Activated CD4-positive, alpha-beta T cell treated with anti-CD3 and anti-CD28 coated beads for 1 hour (primary cell): ENCODE results near the gene CCL11.

Source experiments
- DNase-seq: peaks from one replicate; pipeline ENCODE4 v3.0.0-alpha.2; 2020

CCL11 gene

DNA sequence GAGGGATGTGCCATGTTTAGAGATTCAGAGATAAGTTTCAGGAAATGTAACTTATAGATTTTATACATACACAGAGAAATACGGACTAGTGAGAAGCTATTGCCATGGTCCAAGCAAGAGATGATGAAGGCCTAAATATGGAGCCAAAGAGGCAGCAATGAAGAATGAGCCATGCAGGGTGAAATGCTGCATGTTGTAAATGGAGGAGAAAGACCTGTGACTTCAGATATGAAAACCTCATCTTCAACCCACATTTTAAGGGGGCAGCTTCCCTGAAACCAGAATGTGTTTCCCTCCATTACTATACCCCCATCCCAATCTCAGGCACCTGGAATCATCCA, 27.6 kb upstream of the CCL11 start:
- DNase-seq = no peak

DNA sequence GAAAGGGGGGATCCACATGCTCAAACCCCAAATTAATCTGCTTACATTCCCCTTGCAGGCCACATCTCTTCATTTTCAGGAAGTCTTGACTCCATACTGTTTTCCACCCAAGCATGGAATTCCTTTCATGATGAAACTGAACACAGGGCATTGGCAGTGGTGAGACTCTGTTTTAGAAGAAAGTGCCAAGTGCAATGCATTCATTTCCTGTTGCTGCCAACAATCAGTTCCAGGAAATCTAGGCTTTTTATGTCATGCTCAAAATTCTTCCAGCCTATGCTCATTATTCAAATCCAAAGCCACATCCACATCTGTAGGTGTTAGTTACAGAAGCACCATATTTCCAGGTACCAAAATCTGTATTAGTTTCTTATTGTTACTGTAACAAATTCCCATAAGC, 26.4 kb upstream of the CCL11 start:
- no peak for DNase-seq

DNA sequence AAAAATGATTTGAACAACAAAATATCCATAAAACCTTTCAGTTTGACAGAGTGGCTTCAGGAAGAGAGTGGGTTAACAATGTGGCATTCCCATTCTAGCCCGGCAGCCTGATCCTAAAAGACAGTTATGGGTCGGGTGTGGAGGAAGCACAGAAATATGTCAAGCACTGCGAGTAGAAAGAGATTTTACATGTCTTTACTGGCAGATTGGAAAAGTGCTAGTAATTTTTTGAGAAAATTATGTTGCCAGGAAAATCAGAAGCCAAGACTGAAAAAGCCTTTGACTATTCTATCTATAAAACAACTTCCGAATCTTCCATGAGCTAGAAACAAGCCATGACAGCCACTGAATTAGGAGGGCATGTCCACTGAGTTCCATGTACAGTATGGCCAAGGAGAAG, 24.7 kb upstream of the CCL11 start:
- no peak for DNase-seq

DNA sequence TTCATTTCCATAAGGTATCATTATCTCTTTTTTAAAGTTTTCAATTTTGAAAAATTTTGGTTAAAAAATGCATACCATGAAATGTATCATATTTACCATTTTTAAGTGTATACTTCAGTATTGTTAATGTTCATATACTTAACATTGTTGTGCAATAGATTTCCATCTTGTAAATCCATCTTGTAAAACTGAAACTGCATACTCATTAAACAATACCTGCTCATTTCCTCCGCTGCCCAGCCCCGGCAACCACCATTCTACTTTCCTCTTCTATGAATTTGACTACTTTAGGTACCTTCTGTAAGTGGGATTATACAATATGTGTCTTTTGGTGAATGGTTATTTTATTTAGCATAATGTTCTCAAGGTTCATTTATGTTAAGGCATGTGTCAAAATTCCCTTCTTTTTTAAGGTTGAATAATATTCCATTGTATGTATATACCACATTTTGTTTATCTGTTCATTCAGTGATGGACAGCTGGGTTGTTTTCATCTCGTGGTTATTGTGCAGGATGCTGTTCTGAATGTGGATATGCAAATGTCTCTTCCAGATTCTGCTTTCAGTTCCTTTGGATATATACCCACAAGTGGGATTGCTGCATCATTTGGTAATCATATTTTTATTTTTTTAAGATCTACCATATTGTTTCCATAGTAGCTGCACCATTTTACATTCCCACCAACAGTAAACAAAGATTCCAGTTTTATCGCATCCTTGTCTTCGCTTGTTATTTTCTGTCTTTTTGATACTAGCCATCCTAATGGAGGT, 23.8 kb upstream of the CCL11 start:
- DNase-seq = no peak

DNA sequence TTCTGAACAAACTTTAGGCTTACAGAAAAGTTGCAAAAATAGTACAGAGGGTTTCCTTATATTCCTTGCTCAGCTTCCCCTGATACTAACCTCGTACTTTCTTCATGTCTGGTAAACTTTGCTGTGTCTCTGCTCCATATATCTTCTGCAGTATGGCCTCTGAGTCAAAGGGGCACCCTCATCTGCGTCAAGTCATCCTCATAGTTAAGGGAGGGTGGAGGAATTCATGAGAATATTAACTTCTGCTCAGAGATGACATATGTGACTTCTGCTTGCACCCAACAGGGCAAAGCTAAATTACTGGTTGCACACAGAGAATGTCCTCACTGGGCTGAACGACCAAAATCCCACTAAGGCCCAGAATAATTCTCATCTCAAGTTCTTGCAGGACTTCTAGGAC, 19.8 kb upstream of the CCL11 start:
- DNase-seq = no peak

DNA sequence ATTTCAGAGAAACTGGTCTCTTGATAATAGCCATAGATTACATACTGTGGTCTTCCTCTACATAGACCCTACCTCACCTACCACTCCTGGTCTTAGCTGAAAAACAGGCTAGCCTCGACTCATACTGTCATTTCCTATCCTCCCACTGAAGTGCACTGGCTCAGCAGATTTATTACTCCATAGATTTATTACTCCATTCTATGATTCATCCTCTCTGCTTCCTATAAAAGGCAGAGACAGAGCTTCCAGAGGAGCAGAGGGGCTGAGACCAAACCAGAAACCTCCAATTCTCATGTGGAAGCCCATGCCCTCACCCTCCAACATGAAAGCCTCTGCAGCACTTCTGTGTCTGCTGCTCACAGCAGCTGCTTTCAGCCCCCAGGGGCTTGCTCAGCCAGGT, 15.6 kb upstream of the CCL11 start, which contains the start of gene CCL7:
CCL7 (plus strand) TSS at position 253 of the 400 bp plus-strand sequence; CDS start at position 323, 70 bp downstream.
- no peak for DNase-seq

DNA sequence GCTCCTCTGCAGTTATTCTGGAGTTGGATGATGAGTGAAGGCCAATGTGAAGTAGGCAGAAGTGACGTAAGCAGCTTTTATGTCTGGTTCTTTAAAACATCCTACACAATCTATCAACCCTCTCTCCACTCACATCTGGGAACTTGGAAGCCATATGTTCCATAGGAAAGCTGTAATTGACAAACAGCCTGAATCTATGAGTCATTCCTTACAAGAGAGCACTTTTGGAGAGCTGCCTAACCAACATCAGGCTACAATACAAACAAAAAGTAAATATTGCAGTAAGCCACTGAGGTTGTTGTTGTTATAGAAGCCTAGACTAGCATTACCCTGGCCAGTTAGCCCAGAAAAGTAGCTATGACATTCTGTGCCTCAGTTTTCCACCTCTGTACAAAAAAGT, 9.7 kb upstream of the CCL11 start:
- no peak for DNase-seq

DNA sequence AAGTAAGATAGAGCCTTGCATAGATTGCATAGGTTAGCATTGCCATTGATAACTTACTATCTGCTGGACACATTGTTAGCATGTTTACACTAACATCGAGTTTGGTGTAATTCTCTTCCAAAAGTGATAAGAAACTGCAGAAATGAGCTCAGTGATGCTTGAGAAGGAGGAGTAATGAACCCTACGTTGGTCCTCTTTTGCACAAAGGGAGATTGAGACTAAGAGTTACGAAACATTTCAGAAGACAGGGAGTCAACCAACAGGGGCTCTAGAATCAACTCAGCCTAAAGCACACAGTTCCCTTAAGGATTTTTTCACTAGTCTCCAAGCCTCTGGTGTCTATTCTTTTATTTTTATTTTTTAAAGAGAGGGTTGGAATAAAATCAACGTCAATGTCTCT, 8.7 kb upstream of the CCL11 start:
- DNase-seq = no peak

DNA sequence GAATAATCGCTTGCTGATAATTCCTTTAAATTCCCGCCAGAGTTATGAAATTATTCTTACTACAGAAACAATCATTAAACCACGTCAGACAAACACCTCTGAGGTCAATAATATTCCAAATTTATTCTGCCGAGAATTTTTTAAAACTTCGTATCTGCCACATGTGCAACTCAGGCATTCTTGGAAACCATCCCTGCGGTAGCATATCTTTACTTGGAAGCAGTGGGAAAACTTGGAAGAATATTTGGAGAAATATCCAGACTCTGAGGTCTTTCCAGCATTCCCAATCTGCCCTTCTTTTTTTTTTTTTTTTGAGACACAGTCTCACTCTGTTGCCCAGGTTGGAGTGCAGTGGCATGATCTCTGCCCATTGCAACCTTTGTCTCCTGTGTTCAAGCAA, 2.0 kb upstream of the CCL11 start:
- DNase-seq = no peak

DNA sequence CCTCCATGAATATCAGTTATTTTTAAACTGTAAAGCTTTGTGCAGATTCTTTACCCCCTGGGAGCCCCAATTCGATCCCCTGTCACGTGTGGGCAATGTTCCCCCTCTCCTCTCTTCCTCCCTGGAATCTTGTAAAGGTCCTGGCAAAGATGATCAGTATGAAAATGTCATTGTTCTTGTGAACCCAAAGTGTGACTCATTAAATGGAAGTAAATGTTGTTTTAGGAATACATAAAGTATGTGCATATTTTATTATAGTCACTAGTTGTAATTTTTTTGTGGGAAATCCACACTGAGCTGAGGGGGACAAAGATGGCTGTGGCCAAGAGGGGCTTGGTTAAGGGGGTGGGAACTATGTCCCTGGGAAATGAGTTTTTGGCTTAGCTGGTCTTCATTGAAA, 2.3 kb downstream of the CCL11 start:
- DNase-seq = no peak

DNA sequence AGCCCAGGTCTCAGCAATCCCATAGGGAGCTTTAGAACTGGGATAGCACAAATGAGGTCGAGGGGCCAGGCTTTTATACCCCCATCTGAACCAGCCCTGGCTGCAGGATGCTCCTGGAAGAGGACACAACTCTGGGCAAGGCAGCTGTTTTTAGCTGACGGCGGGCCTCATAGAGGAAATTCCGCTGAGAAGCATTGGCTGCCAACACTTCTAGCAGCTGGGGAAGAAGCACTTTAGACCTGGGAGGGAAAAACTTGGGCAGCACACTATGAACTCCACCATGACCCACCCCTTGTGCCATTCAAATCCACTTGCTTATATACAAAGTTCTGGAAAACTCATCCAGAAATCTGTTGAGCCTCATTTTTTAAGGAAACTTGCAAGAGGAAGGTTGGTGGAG, 5.0 kb downstream of the CCL11 start:
- DNase-seq = no peak

DNA sequence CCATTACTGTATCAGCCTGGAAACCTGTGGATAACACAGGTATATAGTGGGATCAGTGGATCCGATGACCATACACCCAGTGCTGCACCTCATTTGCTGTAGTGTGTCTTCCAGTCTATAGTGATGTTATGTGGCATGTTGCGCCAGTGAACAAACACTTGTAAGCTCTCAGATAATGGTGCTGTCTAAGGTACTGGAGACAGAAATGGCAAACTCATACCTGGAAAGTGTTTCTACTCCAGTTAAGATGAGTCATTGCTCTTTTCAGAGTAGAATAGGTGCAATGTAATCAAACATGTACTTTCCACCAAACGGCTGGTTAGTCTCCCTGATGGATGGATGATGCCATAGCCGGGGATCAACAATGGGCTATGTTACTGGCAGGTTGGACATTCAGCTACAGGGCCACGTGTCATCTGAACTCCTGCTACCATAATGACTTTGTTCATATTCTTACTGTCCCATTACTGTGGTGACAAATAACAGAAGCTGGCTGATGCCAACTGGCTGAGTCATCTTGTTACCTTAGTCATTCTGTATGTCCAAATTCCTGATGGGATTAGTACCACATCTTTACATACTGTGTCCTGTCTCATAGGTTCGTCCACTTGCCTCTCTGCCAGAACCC, 6.3 kb downstream of the CCL11 start:
- no peak for DNase-seq

DNA sequence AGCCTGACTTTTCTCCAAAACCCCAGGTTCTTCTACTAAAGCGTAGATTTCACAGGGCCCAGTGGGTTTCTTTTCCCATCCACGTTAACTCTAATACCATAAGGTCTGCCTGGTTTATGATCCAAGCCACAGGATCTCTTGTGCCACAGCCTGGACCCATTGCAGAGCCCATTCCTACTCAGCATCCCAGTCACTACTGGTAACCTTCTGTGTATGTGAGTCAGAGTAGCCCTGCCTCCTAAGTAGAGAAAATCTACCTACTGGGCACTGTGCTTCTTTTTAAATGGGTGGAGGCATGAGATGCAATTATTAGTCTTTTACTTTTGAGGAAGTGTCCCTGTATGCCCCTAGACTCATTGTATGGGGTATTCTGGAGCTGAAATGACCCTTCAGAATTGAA, 13.5 kb downstream of the CCL11 start:
- no peak for DNase-seq

DNA sequence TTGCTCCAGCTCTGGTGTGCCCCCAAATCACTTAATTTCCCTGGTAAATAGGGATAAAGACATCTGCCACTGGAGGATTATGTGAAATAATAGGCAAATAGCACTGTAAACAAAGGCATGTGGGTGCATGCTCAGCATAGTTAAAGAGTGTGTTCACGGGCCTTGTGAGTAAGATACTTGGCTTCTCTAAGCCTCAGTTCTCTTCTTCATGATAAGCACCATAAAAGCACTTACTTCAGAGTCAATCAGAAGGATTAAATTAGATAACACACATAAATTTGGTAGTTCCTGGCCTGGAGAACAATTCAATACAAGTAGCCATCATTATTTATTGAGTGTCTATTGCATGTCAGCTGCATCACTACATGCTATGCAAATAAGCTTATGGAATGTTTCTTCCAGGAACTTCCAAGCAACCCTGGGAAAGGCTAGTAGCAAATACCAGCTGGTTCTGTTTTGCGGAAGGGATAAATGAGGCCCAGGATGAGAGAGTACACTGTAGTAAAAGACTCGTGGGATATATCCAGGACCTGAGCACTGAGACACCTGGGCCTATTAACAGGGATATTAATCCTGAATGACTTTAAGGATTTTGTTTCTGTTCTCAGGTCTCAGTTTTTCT, 14.5 kb downstream of the CCL11 start:
- DNase-seq = no peak

DNA sequence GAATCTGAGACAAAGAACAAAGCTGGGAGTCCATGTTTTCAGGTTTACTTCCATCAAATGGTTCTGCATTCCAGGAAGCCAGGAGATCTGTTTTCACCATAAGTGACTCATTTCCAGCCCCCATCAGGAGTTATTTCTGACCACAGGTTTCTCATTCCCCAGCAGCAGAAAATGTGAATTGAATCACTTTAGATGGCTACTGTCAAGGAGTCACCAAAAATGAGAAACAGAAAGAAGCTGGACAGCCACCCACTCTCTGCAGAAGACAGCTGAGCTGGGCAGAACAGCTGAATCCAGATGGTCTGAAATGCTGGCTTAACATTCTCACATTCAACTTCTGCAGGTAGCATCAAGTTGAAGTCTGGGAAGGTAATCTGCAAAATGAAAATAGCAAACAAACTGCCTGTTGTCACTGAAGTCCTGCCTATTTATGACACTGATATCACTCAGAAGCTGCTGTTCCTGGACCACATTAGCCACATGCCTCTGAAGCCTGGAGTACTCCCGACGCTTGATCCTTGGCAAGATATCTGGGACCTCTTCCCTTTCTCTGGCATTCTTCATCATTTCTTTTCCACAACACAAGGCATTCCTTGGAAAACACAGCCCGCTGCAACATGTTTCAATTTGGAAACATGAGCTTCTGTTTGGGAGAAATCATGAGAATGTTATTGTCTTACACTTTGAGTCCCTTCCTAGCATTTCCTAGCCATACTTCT, 15.3 kb downstream of the CCL11 start:
- DNase-seq = no peak

DNA sequence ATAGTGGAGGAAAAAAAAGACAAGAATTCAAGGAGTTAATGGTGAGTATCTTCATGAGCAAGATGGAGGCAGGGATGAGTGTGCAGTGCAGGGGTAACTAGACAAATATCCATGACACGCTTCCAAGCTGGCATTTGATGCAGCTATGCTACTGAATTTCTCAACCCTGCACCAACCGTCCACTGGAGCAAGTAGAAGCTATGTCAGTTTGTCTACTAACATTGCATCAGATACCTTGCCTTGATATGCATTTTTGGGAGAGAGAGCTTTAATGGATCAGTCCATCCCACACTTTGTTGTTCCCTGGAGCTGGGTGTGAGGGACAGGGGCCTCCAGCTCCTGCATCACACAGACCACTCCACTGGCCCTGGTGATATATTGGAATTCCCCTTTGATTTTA, 16.4 kb downstream of the CCL11 start:
- no peak for DNase-seq

DNA sequence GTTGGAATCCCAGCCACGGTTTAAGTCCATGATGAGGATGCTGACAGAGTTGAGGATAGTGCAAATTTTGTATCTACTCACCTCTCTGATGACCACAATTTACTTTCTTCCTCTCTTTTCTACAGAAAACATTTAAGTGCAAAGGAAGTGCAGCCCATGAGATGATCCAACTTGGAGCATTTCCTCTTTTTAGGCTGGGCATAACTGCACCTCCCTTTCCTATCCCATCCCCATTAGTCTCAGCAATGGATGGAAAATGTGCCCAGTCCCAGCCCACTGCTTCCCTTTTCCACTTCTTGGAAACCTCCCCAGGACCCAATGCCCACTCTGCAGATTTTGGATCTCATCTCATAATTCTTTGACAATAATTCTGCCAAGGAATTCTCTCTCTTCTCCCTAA, 17.1 kb downstream of the CCL11 start:
- DNase-seq = no peak

DNA sequence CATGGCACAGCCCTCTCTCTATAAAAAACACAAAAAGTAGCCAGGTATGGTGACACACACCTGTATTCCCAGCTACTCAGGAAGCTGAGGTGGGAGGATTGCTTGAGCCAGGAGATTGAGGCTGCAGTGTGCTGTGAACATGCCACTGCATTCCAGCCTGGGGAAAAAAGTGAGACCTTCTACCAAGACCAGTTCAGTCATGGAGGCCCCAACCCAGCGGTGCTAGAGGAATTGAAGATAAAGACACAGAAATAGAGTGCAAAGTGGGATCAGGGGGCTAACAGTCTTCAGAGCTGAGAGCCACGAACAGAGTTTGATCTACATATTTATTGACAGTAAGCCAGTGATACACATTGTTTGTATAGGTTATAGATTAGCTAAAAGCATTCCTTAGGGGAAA, 18.1 kb downstream of the CCL11 start:
- no peak for DNase-seq

DNA sequence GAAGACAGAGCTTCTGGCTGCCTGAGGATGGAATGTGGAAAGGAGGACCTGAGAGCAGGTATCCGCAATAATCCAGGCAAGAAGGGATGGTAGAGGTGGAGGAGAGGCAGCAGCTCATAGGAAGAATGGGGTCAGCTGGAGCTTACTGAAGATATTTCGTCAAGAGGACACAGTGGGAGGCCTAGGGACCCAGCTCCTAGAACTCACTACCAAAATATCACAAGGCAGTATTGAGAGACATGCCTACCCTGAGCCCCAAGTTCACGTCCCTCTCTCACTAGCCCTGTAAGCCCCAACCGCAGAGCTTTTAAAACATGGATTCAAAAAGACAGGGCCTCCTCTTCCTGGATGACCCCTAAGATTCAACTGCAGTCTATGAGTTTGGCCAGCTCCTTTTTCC, 19.5 kb downstream of the CCL11 start:
- DNase-seq = no peak

DNA sequence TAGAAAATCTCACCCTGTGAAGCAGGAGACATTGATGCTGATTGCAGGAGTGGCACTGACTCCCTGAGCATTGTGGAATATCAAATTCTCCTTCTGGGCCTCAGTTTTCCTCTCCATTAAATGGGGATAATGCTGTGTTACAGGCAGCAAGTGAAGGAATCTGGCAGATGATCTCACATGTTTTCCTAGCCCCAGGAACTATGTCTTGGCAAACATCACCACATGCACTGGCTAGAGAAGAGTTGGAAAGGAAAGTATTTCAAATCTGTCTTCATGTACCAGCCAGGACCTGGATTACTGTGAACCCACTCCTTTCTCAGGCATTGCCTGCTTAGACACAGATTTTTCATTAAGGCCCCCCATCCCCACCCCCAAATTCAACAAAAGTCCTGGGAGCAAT, 20.1 kb downstream of the CCL11 start:
- DNase-seq = no peak

DNA sequence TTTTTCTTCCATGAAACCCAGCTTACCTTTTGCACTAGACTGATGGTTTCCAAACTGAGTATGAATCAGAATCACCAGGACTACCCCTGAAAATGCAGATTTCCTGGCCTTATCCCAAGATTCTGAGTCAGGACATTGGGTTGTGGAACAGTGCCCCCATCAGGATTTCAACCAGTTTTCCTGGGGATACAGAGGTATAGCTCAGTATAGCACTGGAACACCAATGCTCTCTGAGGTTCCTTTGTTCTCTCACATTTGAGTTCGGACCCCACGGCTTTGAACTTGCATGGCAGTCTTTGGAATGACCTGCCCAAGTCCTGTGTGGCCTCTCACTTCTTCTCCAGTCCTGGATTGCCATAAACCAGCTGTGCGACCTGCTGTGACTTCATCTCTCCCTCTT, 20.9 kb downstream of the CCL11 start:
- no peak for DNase-seq

DNA sequence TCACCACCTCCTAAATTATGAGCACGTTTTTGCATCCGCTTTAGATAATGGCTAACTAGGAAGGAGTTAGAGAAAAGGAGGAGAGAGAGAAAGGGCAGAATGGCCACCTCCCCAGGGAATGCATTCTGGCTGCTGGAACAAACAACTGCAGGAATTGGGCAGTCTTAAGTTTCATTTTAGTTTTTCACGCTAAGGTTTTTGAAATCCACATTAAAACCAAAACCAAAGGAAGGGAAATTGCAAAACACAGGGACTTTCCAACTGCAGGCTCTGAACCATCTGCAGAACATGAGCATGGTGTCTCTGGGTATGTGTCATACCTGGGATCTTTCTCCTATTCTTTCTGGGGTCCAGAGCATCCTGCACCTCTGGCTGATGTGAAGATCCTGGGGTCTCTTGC, 21.6 kb downstream of the CCL11 start:
- DNase-seq = no peak

DNA sequence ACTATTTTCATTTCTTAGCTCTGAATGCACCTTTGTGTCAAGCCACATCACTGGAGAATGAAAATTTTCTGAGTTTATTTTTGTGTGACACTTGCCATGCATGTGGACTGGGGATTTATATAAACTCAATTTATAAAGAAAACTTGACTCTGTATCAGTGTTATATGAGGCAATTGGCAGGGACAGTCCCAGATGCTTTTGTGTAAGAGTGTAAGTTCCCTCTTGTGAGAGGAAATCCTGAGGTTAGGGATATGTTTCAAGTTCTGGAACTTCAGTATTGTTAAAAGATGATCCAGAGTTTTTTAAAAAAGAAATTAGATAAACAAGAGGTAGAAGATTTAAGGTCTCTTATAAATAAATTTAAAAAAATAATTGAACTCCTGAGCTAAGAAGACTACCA, 22.8 kb downstream of the CCL11 start:
- no peak for DNase-seq

DNA sequence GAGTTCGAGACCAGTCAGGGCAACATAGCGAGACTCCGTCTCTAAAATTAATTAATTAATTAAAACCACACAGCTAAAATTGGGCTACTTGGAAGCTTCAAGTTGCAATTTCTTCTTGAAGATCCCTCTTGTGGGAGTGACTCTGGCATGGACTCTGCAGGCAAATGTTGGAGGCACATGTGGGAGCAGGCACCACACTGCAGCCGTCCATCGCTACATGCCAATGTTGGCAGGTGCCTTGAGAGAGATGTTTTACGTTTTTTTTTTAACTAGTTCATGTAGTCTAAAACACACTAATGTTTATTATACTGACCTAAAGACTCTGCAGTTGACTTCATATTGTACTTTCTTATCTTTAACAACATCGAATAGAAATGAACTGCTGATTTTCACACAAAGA, 25.7 kb downstream of the CCL11 start:
- DNase-seq = no peak
